Panc1 (cell line): Measurements from ENCODE around the gene OR5V1.
A peak's percentile ranks its signal among the peaks of the same experiment; 100 is the strongest.

Source experiments
- POLR2AphosphoS5 ChIP-seq: IDR thresholded peaks from 2 replicates; pipeline ENCODE4 v1.6.1; 2012; ENCODE audit warnings: mild to moderate bottlenecking, low read depth, low read length, moderate library complexity
- SIN3A ChIP-seq: IDR thresholded peaks from 2 replicates; pipeline ENCODE4 v1.6.1; 2012; ENCODE audit warnings: low read depth, mild to moderate bottlenecking, low read length, moderate library complexity, borderline replicate concordance; ENCODE audit not compliant: insufficient read depth
- TF ChIP-seq, protein P1 (sequence below): fragments of 450-650 bp; IDR thresholded peaks from 2 replicates; pipeline ENCODE4 v1.5.1; 2017; ENCODE audit warnings: mild to moderate bottlenecking
- TF ChIP-seq, protein P2 (sequence below), 2 experiments: IDR thresholded peaks; 2 replicates each; pipeline ENCODE4 v1.6.1; 2011 to 2012; ENCODE audit warnings: low read depth in 2 of 2, control low read depth in 1 of 2, low read length in 1 of 2, mild to moderate bottlenecking in 1 of 2, moderate library complexity in 1 of 2; ENCODE audit not compliant: insufficient read depth in 1 of 2

DNA sequence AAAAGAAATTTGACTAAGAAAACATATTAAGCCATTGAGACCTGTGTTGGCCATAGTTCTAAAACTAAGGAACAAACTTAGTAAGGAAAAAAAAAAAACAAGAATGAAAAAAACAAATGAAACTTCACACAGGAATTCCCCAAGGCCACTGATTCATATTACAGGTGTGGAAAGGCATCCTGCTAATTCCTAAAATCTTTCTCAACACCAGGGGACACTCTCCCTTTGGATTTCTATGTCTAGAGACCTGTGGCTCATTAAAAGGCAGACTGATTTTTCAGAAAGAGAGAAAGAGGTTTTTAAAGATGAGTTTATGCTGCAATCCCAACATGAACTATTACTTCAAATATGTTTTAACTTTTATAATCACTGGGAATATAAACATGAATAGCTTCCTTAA is 45.9 kb upstream of the OR5V1 start, which contains the start of gene OR12D1:
- no peak for TF ChIP-seq SIN3A
- TF ChIP-seq, protein P1, sequence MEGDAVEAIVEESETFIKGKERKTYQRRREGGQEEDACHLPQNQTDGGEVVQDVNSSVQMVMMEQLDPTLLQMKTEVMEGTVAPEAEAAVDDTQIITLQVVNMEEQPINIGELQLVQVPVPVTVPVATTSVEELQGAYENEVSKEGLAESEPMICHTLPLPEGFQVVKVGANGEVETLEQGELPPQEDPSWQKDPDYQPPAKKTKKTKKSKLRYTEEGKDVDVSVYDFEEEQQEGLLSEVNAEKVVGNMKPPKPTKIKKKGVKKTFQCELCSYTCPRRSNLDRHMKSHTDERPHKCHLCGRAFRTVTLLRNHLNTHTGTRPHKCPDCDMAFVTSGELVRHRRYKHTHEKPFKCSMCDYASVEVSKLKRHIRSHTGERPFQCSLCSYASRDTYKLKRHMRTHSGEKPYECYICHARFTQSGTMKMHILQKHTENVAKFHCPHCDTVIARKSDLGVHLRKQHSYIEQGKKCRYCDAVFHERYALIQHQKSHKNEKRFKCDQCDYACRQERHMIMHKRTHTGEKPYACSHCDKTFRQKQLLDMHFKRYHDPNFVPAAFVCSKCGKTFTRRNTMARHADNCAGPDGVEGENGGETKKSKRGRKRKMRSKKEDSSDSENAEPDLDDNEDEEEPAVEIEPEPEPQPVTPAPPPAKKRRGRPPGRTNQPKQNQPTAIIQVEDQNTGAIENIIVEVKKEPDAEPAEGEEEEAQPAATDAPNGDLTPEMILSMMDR = peak; percentile 22; the same call in 1 of the 2 replicates
- TF ChIP-seq POLR2AphosphoS5 = no peak
- TF ChIP-seq, protein P2, sequence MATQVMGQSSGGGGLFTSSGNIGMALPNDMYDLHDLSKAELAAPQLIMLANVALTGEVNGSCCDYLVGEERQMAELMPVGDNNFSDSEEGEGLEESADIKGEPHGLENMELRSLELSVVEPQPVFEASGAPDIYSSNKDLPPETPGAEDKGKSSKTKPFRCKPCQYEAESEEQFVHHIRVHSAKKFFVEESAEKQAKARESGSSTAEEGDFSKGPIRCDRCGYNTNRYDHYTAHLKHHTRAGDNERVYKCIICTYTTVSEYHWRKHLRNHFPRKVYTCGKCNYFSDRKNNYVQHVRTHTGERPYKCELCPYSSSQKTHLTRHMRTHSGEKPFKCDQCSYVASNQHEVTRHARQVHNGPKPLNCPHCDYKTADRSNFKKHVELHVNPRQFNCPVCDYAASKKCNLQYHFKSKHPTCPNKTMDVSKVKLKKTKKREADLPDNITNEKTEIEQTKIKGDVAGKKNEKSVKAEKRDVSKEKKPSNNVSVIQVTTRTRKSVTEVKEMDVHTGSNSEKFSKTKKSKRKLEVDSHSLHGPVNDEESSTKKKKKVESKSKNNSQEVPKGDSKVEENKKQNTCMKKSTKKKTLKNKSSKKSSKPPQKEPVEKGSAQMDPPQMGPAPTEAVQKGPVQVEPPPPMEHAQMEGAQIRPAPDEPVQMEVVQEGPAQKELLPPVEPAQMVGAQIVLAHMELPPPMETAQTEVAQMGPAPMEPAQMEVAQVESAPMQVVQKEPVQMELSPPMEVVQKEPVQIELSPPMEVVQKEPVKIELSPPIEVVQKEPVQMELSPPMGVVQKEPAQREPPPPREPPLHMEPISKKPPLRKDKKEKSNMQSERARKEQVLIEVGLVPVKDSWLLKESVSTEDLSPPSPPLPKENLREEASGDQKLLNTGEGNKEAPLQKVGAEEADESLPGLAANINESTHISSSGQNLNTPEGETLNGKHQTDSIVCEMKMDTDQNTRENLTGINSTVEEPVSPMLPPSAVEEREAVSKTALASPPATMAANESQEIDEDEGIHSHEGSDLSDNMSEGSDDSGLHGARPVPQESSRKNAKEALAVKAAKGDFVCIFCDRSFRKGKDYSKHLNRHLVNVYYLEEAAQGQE (IDR thresholded peaks at IDR 0.05; ENCODE audit: insufficient read depth in 1 of 2, low read depth in 2 of 2, low read length in 1 of 2) = no peak
